HL-60 (cell line): Measurements from ENCODE around the gene APBB2.

ENCODE experiments used
- CTCF ChIP-seq: IDR thresholded peaks from one replicate; pipeline ENCODE4 v1.5.1; 2011; ENCODE audit warnings: low read length, control low read depth, inconsistent platforms; ENCODE audit not compliant: insufficient read depth
- REST ChIP-seq: IDR thresholded peaks from 2 replicates; pipeline ENCODE4 v1.6.1; 2012; ENCODE audit warnings: low read depth; ENCODE audit not compliant: insufficient replicate concordance

GRCh38 chr4:40978548-40978947 lies 235.8 kb downstream of the APBB2 start:
- no peak for TF ChIP-seq CTCF
- no peak for TF ChIP-seq REST
